HG03378 (cell line): ENCODE measurements around the gene CLDN16.

Source experiments
- ATAC-seq: cut with Tn5 transposase; IDR thresholded peaks from one replicate; pipeline ENCODE4 v1.9.1; 2021; ENCODE audit warnings: mild to moderate bottlenecking, moderate library complexity; ENCODE audit not compliant: unreplicated experiment

Gene CLDN16

DNA sequence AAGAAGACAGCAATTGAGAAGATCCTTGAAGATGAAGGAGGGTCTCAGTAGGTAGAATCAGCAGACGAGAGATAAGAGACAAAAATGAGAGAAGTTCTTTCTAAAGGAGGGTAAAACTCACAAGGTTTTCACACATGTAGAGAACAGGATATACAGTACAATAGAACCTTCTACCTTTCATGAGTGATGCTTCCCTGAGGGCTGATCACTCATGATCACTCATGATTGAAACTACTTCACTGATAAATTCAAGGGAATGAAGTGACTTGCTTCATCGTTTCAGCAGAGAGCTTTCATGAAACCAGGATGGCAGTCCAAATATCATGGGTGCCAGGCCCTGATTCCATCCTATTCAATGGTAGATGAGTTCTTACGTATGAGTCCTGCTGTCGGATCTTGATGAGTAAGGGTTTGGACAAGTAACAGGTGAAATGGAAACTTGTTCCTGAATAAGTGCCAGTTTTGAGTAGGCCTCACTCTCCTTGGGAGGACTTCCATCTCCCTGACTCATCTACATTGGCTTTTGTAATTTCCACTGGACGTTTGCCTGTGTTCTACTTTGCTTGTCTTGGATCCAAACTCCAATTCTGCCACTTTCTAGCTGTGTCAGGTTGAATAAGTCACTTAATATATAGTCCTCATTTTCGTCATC lies 9.6 kb upstream of the CLDN16 start:
- no peak for ATAC-seq

GRCh38 chr3:190380184-190380583 lies 7.8 kb upstream of the CLDN16 start:
- ATAC-seq, result no peak

GRCh38 chr3:190381441-190381840 lies 6.5 kb upstream of the CLDN16 start:
- no peak for ATAC-seq

DNA sequence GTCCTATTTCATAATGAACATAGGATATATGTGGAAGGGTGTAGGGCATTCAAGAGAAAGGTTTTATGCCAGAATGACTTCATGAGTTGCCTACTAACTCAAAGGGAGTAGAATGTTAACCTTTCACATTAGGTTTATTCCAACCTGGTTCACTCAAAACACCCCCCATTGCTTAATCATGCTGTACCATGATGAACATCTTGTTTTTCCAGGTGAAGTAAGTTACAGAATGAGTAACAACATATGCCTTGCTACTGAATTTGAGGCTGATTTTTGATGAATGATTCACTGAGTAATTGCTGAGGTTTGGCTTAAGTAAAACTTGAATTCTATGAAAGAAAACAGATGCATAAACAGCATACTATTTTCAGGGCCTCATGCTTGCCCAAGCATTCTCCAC lies 5.9 kb upstream of the CLDN16 start:
- ATAC-seq, result no peak

GRCh38 chr3:190384309-190384756 lies 3.6 kb upstream of the CLDN16 start:
- peak; percentile 85 for ATAC-seq

GRCh38 chr3:190385731-190386688 lies 2.0 kb upstream of the CLDN16 start:
- ATAC-seq, result no peak

DNA sequence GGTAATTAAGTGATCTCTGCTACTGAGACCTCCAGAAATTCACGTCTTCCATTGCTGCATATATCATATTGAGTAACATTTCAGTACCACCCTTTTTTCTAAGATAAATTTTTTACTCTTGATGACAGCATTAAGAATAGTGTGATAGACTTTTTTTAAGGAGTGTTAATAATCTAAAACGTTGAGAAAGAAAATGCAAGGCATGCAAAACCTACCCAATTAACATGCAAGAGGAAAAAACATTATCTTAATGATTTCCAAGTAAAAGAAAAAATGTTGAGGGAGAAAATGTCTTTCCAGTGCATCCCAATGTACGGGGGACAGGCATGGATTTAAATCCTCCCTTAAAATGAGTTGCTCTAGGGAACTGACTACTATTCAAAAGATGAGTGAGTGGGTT lies 740 bp downstream of the CLDN16 start:
- ATAC-seq, result no peak

DNA sequence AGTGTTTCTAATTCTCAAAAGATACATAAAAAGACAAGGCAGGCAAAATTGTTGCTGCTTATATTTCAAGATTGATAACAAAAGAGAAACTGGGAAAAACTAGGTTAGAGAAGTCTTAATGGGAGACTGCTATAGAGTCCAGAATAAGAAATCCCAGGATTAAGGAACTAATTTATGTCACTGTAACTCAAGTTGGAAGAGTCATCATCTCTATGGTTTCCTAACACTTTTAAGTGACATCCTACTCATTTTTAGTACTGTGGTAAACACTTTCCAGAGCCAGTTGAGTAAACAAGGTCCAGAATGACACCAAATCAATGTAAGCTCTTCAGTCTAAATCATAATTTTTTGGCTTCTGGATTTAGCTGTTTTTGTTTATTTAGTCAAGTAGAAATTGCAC lies 8.0 kb downstream of the CLDN16 start:
- ATAC-seq, result no peak

DNA sequence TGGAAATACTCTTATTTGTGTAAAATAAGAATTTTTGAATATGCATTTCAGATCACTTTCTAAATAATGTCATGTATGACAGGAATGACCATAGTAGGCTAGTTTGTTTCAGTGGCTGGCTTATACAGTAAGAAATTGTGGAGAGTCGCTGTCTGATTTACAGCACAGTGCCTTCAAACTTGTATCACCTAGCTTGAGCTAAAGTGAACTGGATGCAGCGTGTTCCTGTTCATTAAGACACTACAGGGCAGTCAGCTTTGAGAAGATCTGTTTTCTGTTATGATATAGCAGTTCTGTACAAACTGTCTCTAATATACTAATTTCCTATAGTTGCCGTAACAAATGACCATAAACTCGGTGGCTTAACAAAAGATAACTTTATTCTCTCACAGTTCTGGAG lies 9.9 kb downstream of the CLDN16 start:
- no peak for ATAC-seq

DNA sequence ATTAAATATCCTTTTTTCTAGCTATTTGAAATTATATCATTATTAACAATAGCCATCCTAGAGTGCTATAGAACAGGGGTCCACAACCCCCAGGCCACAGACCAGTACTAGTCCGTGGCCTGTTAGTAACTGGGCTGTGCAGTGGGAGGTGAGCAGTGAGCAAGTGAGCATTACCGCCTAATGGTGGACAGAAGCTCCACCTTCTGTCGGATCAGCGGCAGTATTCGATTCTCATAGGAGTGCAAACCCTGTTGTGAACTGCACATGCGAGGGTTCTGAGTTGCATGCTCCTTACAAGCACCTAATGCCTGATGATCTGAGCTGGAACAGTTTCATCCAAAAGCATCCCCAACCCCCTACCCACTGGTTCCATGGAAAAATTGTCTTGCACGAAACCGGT lies 11.7 kb downstream of the CLDN16 start:
- no peak for ATAC-seq

DNA sequence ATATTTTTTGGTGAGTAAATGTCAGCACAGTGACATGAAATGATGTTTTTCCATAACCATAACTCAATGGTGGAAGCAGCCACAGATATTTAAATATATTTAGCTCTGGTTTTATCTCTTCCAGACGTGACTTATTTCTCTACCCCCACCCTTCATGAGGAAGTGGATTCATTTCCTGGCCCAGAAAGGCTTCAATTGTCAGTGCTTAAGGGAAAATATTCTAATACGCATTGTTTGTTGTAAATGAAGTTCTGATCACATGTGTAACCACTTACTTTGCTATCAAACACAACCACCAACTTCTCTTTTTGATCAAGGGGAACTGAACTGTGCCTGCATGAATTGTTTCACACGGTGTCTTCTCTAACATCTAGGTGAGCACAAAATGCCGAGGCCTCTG lies 14.0 kb downstream of the CLDN16 start:
- ATAC-seq, result no peak

GRCh38 chr3:190404715-190405114 lies 16.8 kb downstream of the CLDN16 start:
- ATAC-seq, result no peak

DNA sequence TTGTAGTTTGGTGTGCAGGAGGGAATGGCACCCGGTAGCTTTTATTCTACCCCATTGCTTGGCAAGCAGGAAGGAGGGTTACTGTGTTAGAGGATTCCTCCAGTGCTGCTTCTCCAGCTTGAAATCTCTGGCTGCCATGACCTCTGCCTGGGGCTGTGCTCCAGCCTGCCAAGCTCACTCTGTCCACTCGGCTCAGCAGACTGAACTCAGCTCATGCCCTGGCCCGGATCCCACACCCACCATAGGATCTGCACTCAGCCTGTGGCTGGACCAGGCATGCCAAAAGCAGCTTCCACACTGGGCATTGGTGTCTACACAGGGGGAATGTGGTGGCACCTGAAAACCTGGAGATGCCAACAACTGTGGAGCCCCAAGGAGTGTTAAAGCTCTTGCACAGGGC lies 26.3 kb downstream of the CLDN16 start:
- ATAC-seq, result no peak

GRCh38 chr3:190424108-190424477 lies 36.1 kb downstream of the CLDN16 start:
- ATAC-seq, result peak; percentile 14

- peak; percentile 57 for ATAC-seq
Observed at GRCh38 chr3:190424478-190425439, 36.8 kb downstream of the CLDN16 start.

- ATAC-seq, result no peak
Observed at GRCh38 chr3:190425833-190426232, 37.9 kb downstream of the CLDN16 start.

GRCh38 chr3:190426806-190427507 lies 39.0 kb downstream of the CLDN16 start:
- no peak for ATAC-seq

DNA sequence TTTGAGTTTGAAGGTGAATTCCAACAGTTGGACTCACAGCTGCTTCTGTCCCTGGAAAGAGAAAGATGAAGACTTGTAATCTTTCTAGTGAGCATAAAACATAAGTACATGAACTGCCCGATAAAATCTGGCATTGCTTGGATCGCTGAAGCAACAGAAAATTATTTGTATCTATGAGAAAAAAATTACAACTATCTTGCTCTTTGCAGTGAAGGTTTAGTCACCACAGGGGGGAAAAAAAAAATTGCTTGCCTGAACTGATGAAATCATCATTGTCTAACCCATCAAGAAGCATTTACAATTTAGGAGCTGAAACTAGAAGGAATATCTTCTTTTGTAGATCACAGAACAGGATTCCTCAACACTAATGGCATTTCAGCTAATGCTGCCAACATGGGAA lies 41.7 kb downstream of the CLDN16 start:
- ATAC-seq, result no peak

- ATAC-seq, result no peak
Observed at GRCh38 chr3:190430906-190431305, 42.9 kb downstream of the CLDN16 start.

DNA sequence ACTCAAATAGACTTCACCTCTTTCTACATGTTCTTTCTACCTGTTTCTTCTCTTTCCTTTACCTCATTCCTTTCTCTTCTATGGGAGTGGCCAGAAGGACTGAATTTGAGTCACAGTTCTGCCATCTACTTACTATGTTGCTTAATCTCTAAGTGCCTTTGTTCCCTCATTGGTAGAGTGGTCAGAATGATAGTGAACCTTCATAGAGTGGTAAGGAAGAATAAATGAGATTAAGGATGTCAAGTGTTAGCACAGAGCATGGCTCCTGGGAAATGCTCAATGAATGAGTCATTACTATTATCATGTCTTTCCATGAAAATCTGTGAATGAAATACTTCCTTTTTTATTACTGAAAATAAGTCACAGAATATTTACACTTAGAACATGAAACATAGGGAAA lies 44.3 kb downstream of the CLDN16 start:
- ATAC-seq, result no peak
